Measurements from ENCODE around the gene ABHD2.

DNA sequence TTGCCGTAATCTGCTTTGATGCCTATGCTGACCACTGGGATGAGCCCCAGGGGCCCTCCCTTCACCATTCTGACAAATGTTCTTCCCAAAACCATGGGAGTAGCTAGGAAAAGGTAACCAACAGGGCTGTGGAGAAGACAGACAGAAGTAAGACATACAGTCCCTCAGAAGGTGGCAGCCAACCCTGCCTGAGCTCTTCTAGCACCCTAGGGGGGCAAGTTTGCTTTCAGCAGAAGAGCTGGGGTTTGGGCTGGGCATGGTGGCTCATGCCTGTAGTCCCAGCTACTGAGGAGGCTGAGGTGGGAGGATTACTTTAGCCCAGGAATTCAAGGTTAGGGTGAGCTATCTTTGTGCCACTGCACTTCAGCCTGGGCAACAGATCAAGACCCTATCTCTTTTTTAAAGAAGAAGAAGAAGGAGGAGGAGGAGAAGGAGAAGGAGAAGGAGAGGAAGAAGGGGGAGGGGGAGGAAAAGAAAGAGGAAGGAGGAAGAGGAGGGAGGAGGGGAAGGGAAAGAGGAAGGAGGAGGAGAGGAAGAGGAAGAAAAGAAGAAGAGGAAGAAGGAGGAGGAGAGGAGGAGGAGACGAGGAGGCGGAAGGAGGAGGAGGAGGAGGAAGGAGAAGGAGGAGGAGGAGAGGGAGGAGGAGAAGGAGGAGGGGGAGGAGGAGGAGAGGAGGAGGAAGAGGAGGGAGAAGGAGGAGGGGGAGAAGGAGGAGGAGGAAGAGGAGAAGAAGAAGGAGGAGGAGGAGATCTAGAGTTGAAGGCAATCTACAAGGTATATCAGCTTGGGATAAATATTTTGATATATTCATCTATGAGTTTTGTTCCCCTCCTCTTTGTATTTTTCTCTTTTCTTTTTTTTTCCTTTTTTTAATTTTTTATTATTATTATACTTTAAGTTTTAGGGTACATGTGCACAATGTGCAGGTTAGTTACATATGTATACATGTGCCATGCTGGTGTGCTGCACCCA, 44.9 kb upstream of the ABHD2 start:
- TF ChIP-seq CTCF (conservative IDR thresholded peaks at IDR 0.05 in 1 of 2, IDR thresholded peaks at IDR 0.05 in 1 of 2; ENCODE audit: low read depth in 1 of 2, low read length in 2 of 2) (no peak), EZH2 (IDR thresholded peaks at IDR 0.05; ENCODE audit: low read length, missing control alignments) (no peak)

Measured in fibroblast of lung (primary cell).